Mucosa of descending colon (tissue), 3 donors: ENCODE measurements around the gene KIF3A. TPM values are rescaled to one million over a fixed set of nuclear protein-coding genes. Genes with fewer than 3 reads are reported as not detected.

Source experiments
- ATAC-seq: fragments of 200-7000 bp; cut with Tn5 transposase; one replicate; pipeline ENCODE4 v1.9.1; 2020; ENCODE audit warnings: mild to moderate bottlenecking, moderate library complexity
- DNase-seq, 3 donors: peaks; one replicate each; pipeline ENCODE4 v3.0.0-alpha.2; 2020
- H3K36me3 ChIP-seq: fragments of 200-600 bp; one replicate; pipeline ENCODE4 v1.8.0; 2021; ENCODE audit warnings: low read depth, mild to moderate bottlenecking
- H3K4me1 ChIP-seq: fragments of 200-600 bp; one replicate; pipeline ENCODE4 v1.8.0; 2021; ENCODE audit warnings: low read depth, mild to moderate bottlenecking
- H3K4me3 ChIP-seq: fragments of 200-600 bp; one replicate; pipeline ENCODE4 v1.8.0; 2021; ENCODE audit warnings: mild to moderate bottlenecking
- H3K9me3 ChIP-seq: fragments of 200-600 bp; one replicate; pipeline ENCODE4 v1.8.0; 2021; ENCODE audit warnings: mild to moderate bottlenecking
- intact Hi-C, 2 donors: fragments of 100-400 bp; cut with DNase I in 1 of 2; cut with micrococcal nuclease in 1 of 2; formaldehyde crosslinking; loops; one replicate each; pipeline versions ENCODE4 v1.11.0 to v1.11.1; 2022; cut with DNase I, micrococcal nuclease
- total RNA-seq, 3 donors: library from RNA; stranded (reverse); fragmentation: NEBNext Ultra II Directional in 2 of 3; extraction: Animal tissue kit (Norgen Biotek cat#: 25700) in 2 of 3; gene quantifications; one replicate each; pipeline versions ENCODE4 v1.2.1 to v1.2.4, GENCODE V29; 2021 to 2023
- TF ChIP-seq, protein P1 (sequence below): fragments of 200-600 bp; IDR thresholded peaks from one replicate; pipeline ENCODE4 v1.8.0; 2022; ENCODE audit warnings: antibody characterized with exemption, mild to moderate bottlenecking
- donor health status: DM: no; HTN: no; CAD: no; lungs with moderate emphysema.
- donor health status: DM: no; HTN: no; CAD: no.
- donor health status: DM: no; HTN: yes; CAD: no.

Gene KIF3A
- total RNA-seq, 3 donors from 2014 or later, result 3.2 to 11.0 (median 3.8) TPM

DNA sequence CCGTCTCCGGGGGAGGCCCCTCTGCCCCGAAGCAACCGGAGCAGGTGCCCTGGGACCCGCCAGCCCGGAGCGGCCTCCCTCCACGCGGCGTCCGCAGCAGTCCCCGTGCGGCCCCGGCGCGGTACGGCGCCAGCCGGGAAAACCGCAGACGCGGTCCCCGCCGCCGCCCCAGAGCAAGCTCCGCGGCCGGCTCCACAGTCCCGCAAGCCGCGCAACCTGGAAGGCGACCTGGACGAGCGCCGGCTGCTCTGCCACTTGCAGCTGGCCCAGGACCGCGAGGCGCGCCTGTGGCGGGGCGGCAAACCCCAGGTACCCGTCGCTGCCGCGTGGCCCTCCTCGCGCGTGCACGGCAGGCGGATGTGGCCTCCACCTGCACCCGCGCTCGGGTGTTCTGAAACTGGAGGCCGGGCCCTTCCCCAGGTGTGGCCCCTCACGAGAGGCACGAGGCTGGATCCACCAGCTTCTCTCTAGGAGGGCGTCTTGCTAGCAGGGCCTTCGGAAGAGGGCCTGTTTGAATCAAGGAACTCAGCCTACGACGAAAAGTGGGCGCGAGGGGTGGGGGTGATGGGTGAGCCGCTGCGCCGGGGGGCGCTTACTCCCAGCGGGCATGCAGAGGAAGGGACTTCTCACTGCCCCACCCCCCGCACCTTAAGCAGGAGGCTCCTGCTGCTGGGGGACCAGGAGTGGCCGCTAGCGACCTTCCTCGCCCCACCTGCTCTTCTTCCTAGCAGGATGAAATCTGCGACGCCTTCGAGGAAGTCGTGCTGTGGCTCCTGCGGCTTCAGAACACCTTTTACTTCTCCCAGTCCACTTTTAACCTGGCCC, 10.5 kb upstream of the KIF3A start:
- TF ChIP-seq, protein P1, sequence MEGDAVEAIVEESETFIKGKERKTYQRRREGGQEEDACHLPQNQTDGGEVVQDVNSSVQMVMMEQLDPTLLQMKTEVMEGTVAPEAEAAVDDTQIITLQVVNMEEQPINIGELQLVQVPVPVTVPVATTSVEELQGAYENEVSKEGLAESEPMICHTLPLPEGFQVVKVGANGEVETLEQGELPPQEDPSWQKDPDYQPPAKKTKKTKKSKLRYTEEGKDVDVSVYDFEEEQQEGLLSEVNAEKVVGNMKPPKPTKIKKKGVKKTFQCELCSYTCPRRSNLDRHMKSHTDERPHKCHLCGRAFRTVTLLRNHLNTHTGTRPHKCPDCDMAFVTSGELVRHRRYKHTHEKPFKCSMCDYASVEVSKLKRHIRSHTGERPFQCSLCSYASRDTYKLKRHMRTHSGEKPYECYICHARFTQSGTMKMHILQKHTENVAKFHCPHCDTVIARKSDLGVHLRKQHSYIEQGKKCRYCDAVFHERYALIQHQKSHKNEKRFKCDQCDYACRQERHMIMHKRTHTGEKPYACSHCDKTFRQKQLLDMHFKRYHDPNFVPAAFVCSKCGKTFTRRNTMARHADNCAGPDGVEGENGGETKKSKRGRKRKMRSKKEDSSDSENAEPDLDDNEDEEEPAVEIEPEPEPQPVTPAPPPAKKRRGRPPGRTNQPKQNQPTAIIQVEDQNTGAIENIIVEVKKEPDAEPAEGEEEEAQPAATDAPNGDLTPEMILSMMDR, result no peak
- Histone ChIP-seq H3K36me3 (no peaks in the 10 kb centered on the region), H3K4me1 (no peaks in the 10 kb centered on the region), H3K4me3 (peak overlapping the region; percentile 23), H3K9me3 (no peaks in the 10 kb centered on the region)
- intact Hi-C loops, result no loop called here
- DNase-seq (peak; percentile 33 to 72 (median 65)), ATAC-seq (peak; percentile 62)

GRCh38 chr5:132746954-132747615, 9.7 kb upstream of the KIF3A start, which contains the start of gene CCNI2:
Gene CCNI2 (plus strand): TSS chr5:132747426. CDS start chr5:132747496, 70 bp downstream.
- H3K36me3 ChIP-seq, result no peaks in the 10 kb centered on the region
- H3K4me1 ChIP-seq, result no peaks in the 10 kb centered on the region
- peak; percentile 95 for ATAC-seq
- peak within 1 kb of the TSS; percentile 23 for H3K4me3 ChIP-seq
- DNase-seq, result peak; percentile 79 to 87 (median 80)
- no peaks in the 10 kb centered on the region for H3K9me3 ChIP-seq
- TF ChIP-seq, protein P1, result no peak
- intact Hi-C loops, result no loop called here

- TF ChIP-seq, protein P1, result no peak
- Histone ChIP-seq H3K4me3 (no peak overlapping the region), H3K36me3 (no peaks in the 10 kb centered on the region), H3K9me3 (no peaks in the 10 kb centered on the region), H3K4me1 (no peaks in the 10 kb centered on the region)
- no peak for DNase-seq
- intact Hi-C loops, result no loop called here
- no peak for ATAC-seq
Observed at GRCh38 chr5:132746592-132746953, 9.2 kb upstream of the KIF3A start.

GRCh38 chr5:132744659-132745058, 7.3 kb upstream of the KIF3A start:
- Histone ChIP-seq H3K4me1 (no peaks in the 10 kb centered on the region), H3K36me3 (no peaks in the 10 kb centered on the region), H3K9me3 (no peaks in the 10 kb centered on the region), H3K4me3 (no peak overlapping the region)
- TF ChIP-seq, protein P1, result no peak
- DNase-seq (no peak), ATAC-seq (no peak)
- intact Hi-C loops, result no loop called here

GRCh38 chr5:132742626-132743025, 5.3 kb upstream of the KIF3A start:
- TF ChIP-seq, protein P1, result no peak
- no peaks in the 10 kb centered on the region for H3K36me3 ChIP-seq
- DNase-seq (no peak), ATAC-seq (no peak)
- no peaks in the 10 kb centered on the region for H3K9me3 ChIP-seq
- peaks cover 2% of the 10 kb centered on the region for H3K4me1 ChIP-seq
- H3K4me3 ChIP-seq, result no peak overlapping the region
- intact Hi-C loops, result no loop called here
